Activated CD4-positive, alpha-beta memory T cell treated with anti-CD3 and anti-CD28 coated beads, Interleukin-2, amount 10 ng/mL, durations not matched to agents 7 days and 5 days (primary cell): Measurements from ENCODE around the gene TUBA8. TPM values are rescaled to one million over a fixed set of nuclear protein-coding genes. Genes with fewer than 3 reads are reported as not detected.

Experiments
- CTCF ChIA-PET: fragments of 350-600 bp; sonication (Branson Sonifier 250); formaldehyde crosslinking; loops from one replicate; lab custom pipeline; 2021; ENCODE audit warnings: antibody characterized with exemption, inconsistent platforms; lab: Charles Lee
- POLR2A ChIA-PET: fragments of 350-600 bp; sonication (Branson Sonifier 250); formaldehyde crosslinking; loops from one replicate; lab custom pipeline; 2021; ENCODE audit warnings: antibody characterized with exemption; lab: Charles Lee
- DNase-seq: peaks from one replicate; pipeline ENCODE4 v3.0.0-alpha.2; 2020
- H3K27ac Mint-ChIP-seq: one replicate; pipeline ENCODE4 v1.8.0; 2021; ENCODE audit warnings: mild to moderate bottlenecking, mixed read lengths
- H3K27me3 Mint-ChIP-seq: one replicate; pipeline ENCODE4 v1.8.0; 2021; ENCODE audit warnings: mixed read lengths
- H3K36me3 Mint-ChIP-seq: one replicate; pipeline ENCODE4 v1.8.0; 2021; ENCODE audit warnings: low read depth, mixed read lengths
- H3K4me1 Mint-ChIP-seq: one replicate; pipeline ENCODE4 v1.8.0; 2021; ENCODE audit warnings: mixed read lengths
- H3K4me3 Mint-ChIP-seq: one replicate; pipeline ENCODE4 v1.8.0; 2021; ENCODE audit warnings: mild to moderate bottlenecking, mixed read lengths
- H3K9me3 Mint-ChIP-seq: one replicate; pipeline ENCODE4 v1.8.0; 2021; ENCODE audit warnings: mixed read lengths
- total RNA-seq, 2 experiments: library from RNA; stranded (reverse); gene quantifications; one replicate each; pipeline ENCODE4 v1.2.3, GENCODE V29; 2021

TUBA8 gene
- total RNA-seq, 2 experiments from 2014 or later: 0.88 to 1.4 TPM

- DNase-seq: no peak
- Mint-ChIP-seq H3K27me3 (no peaks in the 10 kb centered on the region), H3K4me1 (peaks cover 60% of the 10 kb centered on the region), H3K36me3 (peaks cover 56% of the 10 kb centered on the region), H3K9me3 (no peaks in the 10 kb centered on the region), H3K27ac (no peak overlapping the region), H3K4me3 (peak overlapping the region; percentile 93)
- POLR2A ChIA-PET: interaction anchor here (3.6 to 4.9 kb wide), 2 partner anchors 11 to 71 kb away, joined by 63 to 72 read pairs; partner anchors contain the start of gene USP18
- CTCF ChIA-PET: interaction anchor here (0.8 to 6.1 kb wide), 2 partner anchors 23 to 250 kb away, joined by 3 to 89 read pairs; no protein-coding TSS in a partner anchor
These were observed 30.8 kb upstream of the TUBA8 start for GRCh38 chr22:18079706-18080233.

GRCh38 chr22:18081416-18081815 lies 29.2 kb upstream of the TUBA8 start:
- ChIA-PET CTCF (no interaction called here), POLR2A (no interaction called here)
- Mint-ChIP-seq H3K4me3 (no peak overlapping the region), H3K36me3 (peaks cover 65% of the 10 kb centered on the region), H3K27ac (no peak overlapping the region), H3K9me3 (no peaks in the 10 kb centered on the region), H3K27me3 (no peaks in the 10 kb centered on the region), H3K4me1 (peaks cover 53% of the 10 kb centered on the region)
- DNase-seq: no peak

- ChIA-PET POLR2A (interaction anchor here (0.6 to 1.2 kb wide), 3 partner anchors 9 to 67 kb away, joined by 3 read pairs; partner anchors contain the start of gene USP18), CTCF (no interaction called here)
- H3K4me3 Mint-ChIP-seq: no peak overlapping the region
- no peaks in the 10 kb centered on the region for H3K9me3 Mint-ChIP-seq
- H3K27me3 Mint-ChIP-seq: no peaks in the 10 kb centered on the region
- no peak for DNase-seq
- peaks cover 47% of the 10 kb centered on the region for H3K4me1 Mint-ChIP-seq
- H3K36me3 Mint-ChIP-seq: peaks cover 70% of the 10 kb centered on the region
- no peak overlapping the region for H3K27ac Mint-ChIP-seq
These were observed 28.1 kb upstream of the TUBA8 start for GRCh38 chr22:18082467-18082866.

GRCh38 chr22:18083406-18083805 lies 27.2 kb upstream of the TUBA8 start:
- ChIA-PET CTCF (no interaction called here), POLR2A (interaction anchor here (0.6 to 1.0 kb wide), 3 partner anchors 8 to 67 kb away, joined by 3 read pairs; partner anchors contain the start of gene USP18)
- Mint-ChIP-seq H3K4me1 (peaks cover 53% of the 10 kb centered on the region), H3K36me3 (peaks cover 79% of the 10 kb centered on the region), H3K4me3 (no peak overlapping the region), H3K27ac (no peak overlapping the region), H3K9me3 (no peaks in the 10 kb centered on the region), H3K27me3 (no peaks in the 10 kb centered on the region)
- no peak for DNase-seq

- CTCF ChIA-PET: no interaction called here
- Mint-ChIP-seq H3K27ac (no peak overlapping the region), H3K36me3 (peaks cover 77% of the 10 kb centered on the region), H3K27me3 (no peaks in the 10 kb centered on the region), H3K4me1 (peaks cover 46% of the 10 kb centered on the region), H3K4me3 (no peak overlapping the region), H3K9me3 (no peaks in the 10 kb centered on the region)
- no peak for DNase-seq
- POLR2A ChIA-PET: no interaction called here
These were observed 25.4 kb upstream of the TUBA8 start for GRCh38 chr22:18085188-18085587.

- Mint-ChIP-seq H3K27ac (no peak overlapping the region), H3K36me3 (peaks cover 70% of the 10 kb centered on the region), H3K27me3 (no peaks in the 10 kb centered on the region), H3K4me3 (no peak overlapping the region), H3K9me3 (no peaks in the 10 kb centered on the region), H3K4me1 (peaks cover 44% of the 10 kb centered on the region)
- CTCF ChIA-PET: interaction anchor here (1.5 to 2.2 kb wide), 2 partner anchors 11 to 257 kb away, joined by 5 to 6 read pairs; no protein-coding TSS in a partner anchor
- DNase-seq: no peak
- POLR2A ChIA-PET: interaction anchor here (9.1 kb wide), 1 partner anchor 10 kb away, joined by 72 read pairs; the partner anchor contains the start of gene PEX26
These were observed 23.2 kb upstream of the TUBA8 start for GRCh38 chr22:18087350-18087855.

GRCh38 chr22:18088825-18089568 lies 21.6 kb upstream of the TUBA8 start:
- H3K4me1 Mint-ChIP-seq: peaks cover 35% of the 10 kb centered on the region
- H3K4me3 Mint-ChIP-seq: no peak overlapping the region
- peak overlapping the region; percentile 39 for H3K27ac Mint-ChIP-seq
- ChIA-PET CTCF (interaction anchor here (1.4 to 2.2 kb wide), 3 partner anchors 11 to 259 kb away, joined by 4 to 6 read pairs (median 5); partner anchors contain the start of gene PEX26), POLR2A (interaction anchor here (1.0 to 9.1 kb wide), 5 partner anchors 11 to 450 kb away, joined by 3 to 72 read pairs (median 3); partner anchors contain the start of genes PEX26 and USP18)
- H3K36me3 Mint-ChIP-seq: peaks cover 59% of the 10 kb centered on the region
- no peaks in the 10 kb centered on the region for H3K9me3 Mint-ChIP-seq
- peak; percentile 46 for DNase-seq
- no peaks in the 10 kb centered on the region for H3K27me3 Mint-ChIP-seq

GRCh38 chr22:18090286-18090685 lies 20.3 kb upstream of the TUBA8 start:
- no peak overlapping the region for H3K4me3 Mint-ChIP-seq
- H3K4me1 Mint-ChIP-seq: peaks cover 36% of the 10 kb centered on the region
- no peaks in the 10 kb centered on the region for H3K9me3 Mint-ChIP-seq
- DNase-seq: no peak
- peaks cover 63% of the 10 kb centered on the region for H3K36me3 Mint-ChIP-seq
- CTCF ChIA-PET: interaction anchor here (1.8 kb wide), 1 partner anchor 12 kb away, joined by 5 read pairs; the partner anchor contains the start of gene PEX26
- H3K27me3 Mint-ChIP-seq: no peaks in the 10 kb centered on the region
- POLR2A ChIA-PET: interaction anchor here (9.1 kb wide), 1 partner anchor 13 kb away, joined by 72 read pairs; the partner anchor contains the start of gene PEX26
- H3K27ac Mint-ChIP-seq: no peak overlapping the region

- peak overlapping the region; percentile 75 for H3K4me3 Mint-ChIP-seq
- no peaks in the 10 kb centered on the region for H3K9me3 Mint-ChIP-seq
- peaks cover 65% of the 10 kb centered on the region for H3K36me3 Mint-ChIP-seq
- H3K4me1 Mint-ChIP-seq: peaks cover 39% of the 10 kb centered on the region
- POLR2A ChIA-PET: interaction anchor here (0.8 to 9.1 kb wide), 3 partner anchors 9 to 314 kb away, joined by 3 to 72 read pairs (median 3); partner anchors contain the start of gene PEX26
- H3K27ac Mint-ChIP-seq: peak overlapping the region; percentile 82
- DNase-seq: no peak
- CTCF ChIA-PET: interaction anchor here (0.7 to 1.3 kb wide), 3 partner anchors 9 to 58 kb away, joined by 3 read pairs; partner anchors contain the start of genes PEX26 and USP18
- H3K27me3 Mint-ChIP-seq: no peaks in the 10 kb centered on the region
These were observed 19.1 kb upstream of the TUBA8 start for GRCh38 chr22:18091478-18091877.

GRCh38 chr22:18091916-18092526 lies 18.6 kb upstream of the TUBA8 start:
- Mint-ChIP-seq H3K9me3 (no peaks in the 10 kb centered on the region), H3K36me3 (peaks cover 68% of the 10 kb centered on the region), H3K4me1 (peaks cover 39% of the 10 kb centered on the region), H3K27me3 (no peaks in the 10 kb centered on the region), H3K27ac (peak overlapping the region; percentile 82), H3K4me3 (peak overlapping the region; percentile 75)
- POLR2A ChIA-PET: interaction anchor here (0.6 to 9.1 kb wide), 4 partner anchors 9 to 315 kb away, joined by 3 to 72 read pairs (median 3); partner anchors contain the start of gene PEX26
- CTCF ChIA-PET: interaction anchor here (1.0 to 1.3 kb wide), 2 partner anchors 8 to 58 kb away, joined by 3 read pairs; partner anchors contain the start of gene USP18
- peak; percentile 62 for DNase-seq

- Mint-ChIP-seq H3K9me3 (no peaks in the 10 kb centered on the region), H3K27ac (no peak overlapping the region), H3K4me1 (peaks cover 28% of the 10 kb centered on the region), H3K27me3 (no peaks in the 10 kb centered on the region), H3K36me3 (peaks cover 55% of the 10 kb centered on the region), H3K4me3 (no peak overlapping the region)
- POLR2A ChIA-PET: interaction anchor here (9.1 kb wide), 1 partner anchor 16 kb away, joined by 72 read pairs; the partner anchor contains the start of gene PEX26
- CTCF ChIA-PET: interaction anchor here (1.0 kb wide), 1 partner anchor 15 kb away, joined by 3 read pairs; no protein-coding TSS in a partner anchor
- no peak for DNase-seq
These were observed 16.9 kb upstream of the TUBA8 start for GRCh38 chr22:18093661-18094060.
